Measurements from ENCODE around the gene LSM2. TPM values are rescaled to one million over a fixed set of nuclear protein-coding genes. Genes with fewer than 3 reads are reported as not detected.
A peak's percentile ranks its signal among the peaks of the same experiment; 100 is the strongest.

Gene LSM2
- total and polyA plus RNA-seq, 9 of the 15 experiments (the other 6 are each of a cell fraction or from before 2014, with no cell fraction given), result 154 to 407 (median 223) TPM

GRCh38 chr6:31776485-31776988 is 30.2 kb downstream of the LSM2 start:
- Histone ChIP-seq H3K9me3 (replicated peaks; ENCODE audit: control insufficient read depth, insufficient read depth, low read depth, low read length) (no peaks in the 10 kb centered on the region), H3K79me2 (ENCODE audit: control insufficient read depth, insufficient read depth, low read length) (no peaks in the 10 kb centered on the region), H2AFZ (ENCODE audit: low read depth, low read length) (peak overlapping the region; percentile 36), H3K4me2 (ENCODE audit: insufficient read depth, low read length) (peak overlapping the region; percentile 56), H3K9ac (ENCODE audit: insufficient read depth in 1 of 2, low read depth in 2 of 2, low read length in 2 of 2) (peak overlapping the region; percentile 64 to 88), H3K4me1 (replicated peaks in 1 of 2; ENCODE audit: control insufficient read depth in 2 of 2, insufficient read depth in 2 of 2, low read length in 2 of 2) (peaks cover 43 to 85% of the 10 kb centered on the region in 2 experiments), H4K20me1 (replicated peaks; ENCODE audit: control insufficient read depth, insufficient read depth, low read length) (no peaks in the 10 kb centered on the region), H3K9me1 (ENCODE audit: control insufficient read depth, insufficient read depth, low read length) (peaks cover 6% of the 10 kb centered on the region), H3K27me3 (ENCODE audit: control insufficient read depth in 2 of 2, insufficient read depth in 2 of 2, low read length in 2 of 2) (no peaks in the 10 kb centered on the region), H3K27ac (ENCODE audit: extremely low read depth, low read depth, low read length) (peak overlapping the region; percentile 87), H3K36me3 (ENCODE audit: control insufficient read depth, insufficient read depth, low read length) (peaks cover 42% of the 10 kb centered on the region; the same call in 2 of the 3 replicates), H3K4me3 (peak overlapping the region; percentile 10; the same call in 1 of the 2 replicates)
- no peak for FAIRE-seq
- WGBS (ENCODE audit: insufficient coverage, low coverage, missing lambda C conversion rate), result 18% methylated on average over 14 of the region's 14 CpGs
- POLR2A ChIA-PET, result interaction anchor here (0.5 to 8.8 kb wide), 11 partner anchors 14 to 183 kb away, joined by 4 to 47 read pairs (median 9); partner anchors contain the start of genes ABHD16A, GPANK1, HSPA1B and NELFE
- no TSS peak for BruUV-seq (replicated peaks)
- intact Hi-C loops (cut with micrococcal nuclease) (loop anchor here (2.0 to 10.0 kb wide), 2 partner anchors 18 to 232 kb away; partner anchors contain the start of genes ATP6V1G2, DDX39B, NFKBIL1 and VARS1), in situ Hi-C loops (cut with MboI) (no loop called here)
- CTCF ChIA-PET (ENCODE audit: low intra/inter-chr PET ratio), result no interaction called here
- DNase-seq (ENCODE audit: extremely low read depth in 1 of 4, low spot score in 3 of 4), result no peak
- ATAC-seq, result peak; percentile 16
- TF ChIP-seq TFAM (CRISPR knock-in tag; conservative IDR thresholded peaks at IDR 0.05) (no peak), ZNF57 (CRISPR knock-in tag; IDR thresholded peaks at IDR 0.05) (0 out of 2 replicates have a peak, but pooled peaks have one; percentile 27), ARNT (IDR thresholded peaks at IDR 0.05) (no peak), TAF15 (IDR thresholded peaks at IDR 0.05; ENCODE audit: low read depth, low read length) (0 out of 2 replicates have a peak, but pooled peaks have one; percentile 10), SRSF3 (IDR thresholded peaks at IDR 0.05; ENCODE audit: insufficient read depth, low read length) (peak; percentile 24; the same call in 1 of the 2 replicates), ZBTB1 (CRISPR knock-in tag; IDR thresholded peaks at IDR 0.05; ENCODE audit: borderline replicate concordance, low read depth) (peak; percentile 69; the same call in 1 of the 2 replicates)
- TF ChIP-seq, protein P1, sequence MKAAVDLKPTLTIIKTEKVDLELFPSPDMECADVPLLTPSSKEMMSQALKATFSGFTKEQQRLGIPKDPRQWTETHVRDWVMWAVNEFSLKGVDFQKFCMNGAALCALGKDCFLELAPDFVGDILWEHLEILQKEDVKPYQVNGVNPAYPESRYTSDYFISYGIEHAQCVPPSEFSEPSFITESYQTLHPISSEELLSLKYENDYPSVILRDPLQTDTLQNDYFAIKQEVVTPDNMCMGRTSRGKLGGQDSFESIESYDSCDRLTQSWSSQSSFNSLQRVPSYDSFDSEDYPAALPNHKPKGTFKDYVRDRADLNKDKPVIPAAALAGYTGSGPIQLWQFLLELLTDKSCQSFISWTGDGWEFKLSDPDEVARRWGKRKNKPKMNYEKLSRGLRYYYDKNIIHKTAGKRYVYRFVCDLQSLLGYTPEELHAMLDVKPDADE (conservative IDR thresholded peaks at IDR 0.05; ENCODE audit: control insufficient read depth, low read depth, low read length), result 0 out of 2 replicates have a peak, but pooled peaks have one; percentile 15
- TF ChIP-seq, protein P2, sequence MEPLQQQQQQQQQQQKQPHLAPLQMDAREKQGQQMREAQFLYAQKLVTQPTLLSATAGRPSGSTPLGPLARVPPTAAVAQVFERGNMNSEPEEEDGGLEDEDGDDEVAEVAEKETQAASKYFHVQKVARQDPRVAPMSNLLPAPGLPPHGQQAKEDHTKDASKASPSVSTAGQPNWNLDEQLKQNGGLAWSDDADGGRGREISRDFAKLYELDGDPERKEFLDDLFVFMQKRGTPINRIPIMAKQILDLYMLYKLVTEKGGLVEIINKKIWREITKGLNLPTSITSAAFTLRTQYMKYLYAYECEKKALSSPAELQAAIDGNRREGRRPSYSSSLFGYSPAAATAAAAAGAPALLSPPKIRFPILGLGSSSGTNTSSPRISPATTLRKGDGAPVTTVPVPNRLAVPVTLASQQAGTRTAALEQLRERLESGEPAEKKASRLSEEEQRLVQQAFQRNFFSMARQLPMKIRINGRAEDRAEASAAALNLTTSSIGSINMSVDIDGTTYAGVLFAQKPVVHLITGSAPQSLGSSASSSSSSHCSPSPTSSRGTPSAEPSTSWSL (CRISPR knock-in tag; IDR thresholded peaks at IDR 0.05; ENCODE audit: borderline replicate concordance), result 0 out of 2 replicates have a peak, but pooled peaks have one; percentile 20
